ENCODE results near the gene CCDC92. TPM values are rescaled to one million over a fixed set of nuclear protein-coding genes. Genes with fewer than 3 reads are reported as not detected.

Gene CCDC92
- total RNA-seq, 1 experiment from 2014 or later: 16.8 TPM

DNA sequence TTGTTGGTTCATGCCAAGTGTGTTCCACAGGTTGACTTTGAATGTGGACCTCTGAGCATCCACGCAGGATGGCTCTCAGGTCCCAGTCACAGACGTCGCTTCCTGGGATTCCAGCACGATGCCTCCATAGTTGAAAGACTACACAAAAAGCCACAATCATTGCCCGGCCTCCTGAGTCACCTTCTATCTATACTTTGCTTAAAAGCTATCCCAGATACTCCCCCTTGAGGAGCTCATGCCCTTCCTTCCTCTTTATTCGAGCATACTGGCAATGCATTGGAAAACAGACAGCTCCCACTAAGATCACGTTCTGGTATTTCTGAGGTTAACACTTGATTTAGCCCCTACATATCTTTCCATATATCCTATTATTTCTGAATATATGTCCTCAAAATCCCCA lies 40.4 kb upstream of the CCDC92 start:
- DNase-seq: no peak
- ChIA-PET CTCF (no interaction called here), POLR2A (no interaction called here)
- no peaks in the 10 kb centered on the region for H3K4me1 Mint-ChIP-seq (ENCODE audit: low read depth, unreplicated experiment)
- intact Hi-C loops (cut with micrococcal nuclease; ENCODE audit: unreplicated experiment): no loop called here
- Histone ChIP-seq H3K27me3 (replicated peaks; ENCODE audit: control insufficient read depth, insufficient read depth, low read length) (no peaks in the 10 kb centered on the region), H3K9me3 (no peaks in the 10 kb centered on the region), H3K4me3 (ENCODE audit: low read depth, low read length) (no peak overlapping the region), H3K36me3 (ENCODE audit: control insufficient read depth, insufficient read depth, low read length) (peaks cover 3% of the 10 kb centered on the region; the same call in 1 of the 2 replicates), H3K4me1 (no peaks in the 10 kb centered on the region)
- TF ChIP-seq, protein P1, sequence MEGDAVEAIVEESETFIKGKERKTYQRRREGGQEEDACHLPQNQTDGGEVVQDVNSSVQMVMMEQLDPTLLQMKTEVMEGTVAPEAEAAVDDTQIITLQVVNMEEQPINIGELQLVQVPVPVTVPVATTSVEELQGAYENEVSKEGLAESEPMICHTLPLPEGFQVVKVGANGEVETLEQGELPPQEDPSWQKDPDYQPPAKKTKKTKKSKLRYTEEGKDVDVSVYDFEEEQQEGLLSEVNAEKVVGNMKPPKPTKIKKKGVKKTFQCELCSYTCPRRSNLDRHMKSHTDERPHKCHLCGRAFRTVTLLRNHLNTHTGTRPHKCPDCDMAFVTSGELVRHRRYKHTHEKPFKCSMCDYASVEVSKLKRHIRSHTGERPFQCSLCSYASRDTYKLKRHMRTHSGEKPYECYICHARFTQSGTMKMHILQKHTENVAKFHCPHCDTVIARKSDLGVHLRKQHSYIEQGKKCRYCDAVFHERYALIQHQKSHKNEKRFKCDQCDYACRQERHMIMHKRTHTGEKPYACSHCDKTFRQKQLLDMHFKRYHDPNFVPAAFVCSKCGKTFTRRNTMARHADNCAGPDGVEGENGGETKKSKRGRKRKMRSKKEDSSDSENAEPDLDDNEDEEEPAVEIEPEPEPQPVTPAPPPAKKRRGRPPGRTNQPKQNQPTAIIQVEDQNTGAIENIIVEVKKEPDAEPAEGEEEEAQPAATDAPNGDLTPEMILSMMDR (IDR thresholded peaks at IDR 0.05; ENCODE audit: insufficient read depth in 1 of 2, low read depth in 1 of 2, low read length in 1 of 2, severe bottlenecking in 1 of 2, unreplicated experiment in 1 of 2): no peak
- peaks cover 52% of the 10 kb centered on the region for H3K36me3 Mint-ChIP-seq (ENCODE audit: insufficient read depth, unreplicated experiment)
- no peaks in the 10 kb centered on the region for H3K27me3 Mint-ChIP-seq (ENCODE audit: insufficient read depth, unreplicated experiment)
- H3K9me3 Mint-ChIP-seq (ENCODE audit: unreplicated experiment): no peaks in the 10 kb centered on the region
- H3K27ac Mint-ChIP-seq (ENCODE audit: unreplicated experiment): no peak overlapping the region
- BruUV-seq (replicated peaks): no TSS peak
- H3K4me3 Mint-ChIP-seq (ENCODE audit: unreplicated experiment): no peak overlapping the region

DNA sequence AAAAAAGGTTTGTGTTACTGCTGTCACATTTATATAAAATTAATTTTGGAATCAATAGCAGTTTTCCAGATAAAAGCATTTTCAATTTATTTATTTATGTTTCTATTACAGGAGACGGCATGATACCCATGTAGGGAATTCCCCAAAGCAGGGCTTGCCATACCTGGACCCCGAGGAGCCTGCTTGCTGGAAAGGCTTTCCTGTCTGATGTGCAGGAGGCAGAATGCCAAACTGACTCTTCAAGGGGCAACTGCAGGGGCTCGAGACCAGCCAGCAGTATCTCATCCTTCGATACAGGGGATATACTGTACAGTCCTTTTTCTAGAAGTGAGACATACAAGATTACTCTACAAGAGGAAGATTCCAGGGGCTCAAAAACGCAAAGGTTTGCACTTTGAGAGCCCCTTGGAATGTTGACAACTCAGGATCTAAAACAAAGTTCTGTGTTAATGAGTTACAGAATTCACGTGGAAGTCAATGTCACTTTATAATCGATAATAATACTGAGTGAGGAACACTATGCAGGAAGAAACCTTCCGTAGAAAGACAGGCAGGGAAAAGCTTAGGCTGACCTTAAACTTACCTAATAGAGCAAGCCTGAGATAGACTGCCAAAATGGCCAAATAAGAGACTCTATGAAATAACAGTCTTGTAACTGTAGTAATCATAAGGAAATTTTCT lies 38.9 kb upstream of the CCDC92 start:
- Mint-ChIP-seq H3K4me3 (ENCODE audit: unreplicated experiment) (no peak overlapping the region), H3K9me3 (ENCODE audit: unreplicated experiment) (no peaks in the 10 kb centered on the region), H3K36me3 (ENCODE audit: insufficient read depth, unreplicated experiment) (peaks cover 58% of the 10 kb centered on the region), H3K27me3 (ENCODE audit: insufficient read depth, unreplicated experiment) (no peaks in the 10 kb centered on the region), H3K27ac (ENCODE audit: unreplicated experiment) (no peak overlapping the region), H3K4me1 (ENCODE audit: low read depth, unreplicated experiment) (no peaks in the 10 kb centered on the region)
- Histone ChIP-seq H3K27me3 (replicated peaks; ENCODE audit: control insufficient read depth, insufficient read depth, low read length) (no peaks in the 10 kb centered on the region), H3K9me3 (no peaks in the 10 kb centered on the region), H3K4me3 (ENCODE audit: low read depth, low read length) (no peak overlapping the region), H3K36me3 (ENCODE audit: control insufficient read depth, insufficient read depth, low read length) (peaks cover 3% of the 10 kb centered on the region; the same call in 1 of the 2 replicates), H3K4me1 (no peaks in the 10 kb centered on the region)
- intact Hi-C loops (cut with micrococcal nuclease; ENCODE audit: unreplicated experiment): no loop called here
- POLR2A ChIA-PET: no interaction called here
- no peak for DNase-seq
- TF ChIP-seq, protein P1 (IDR thresholded peaks at IDR 0.05; ENCODE audit: insufficient read depth in 1 of 2, low read depth in 1 of 2, low read length in 1 of 2, severe bottlenecking in 1 of 2, unreplicated experiment in 1 of 2): no peak
- no TSS peak for BruUV-seq (replicated peaks)
- CTCF ChIA-PET: no interaction called here

DNA sequence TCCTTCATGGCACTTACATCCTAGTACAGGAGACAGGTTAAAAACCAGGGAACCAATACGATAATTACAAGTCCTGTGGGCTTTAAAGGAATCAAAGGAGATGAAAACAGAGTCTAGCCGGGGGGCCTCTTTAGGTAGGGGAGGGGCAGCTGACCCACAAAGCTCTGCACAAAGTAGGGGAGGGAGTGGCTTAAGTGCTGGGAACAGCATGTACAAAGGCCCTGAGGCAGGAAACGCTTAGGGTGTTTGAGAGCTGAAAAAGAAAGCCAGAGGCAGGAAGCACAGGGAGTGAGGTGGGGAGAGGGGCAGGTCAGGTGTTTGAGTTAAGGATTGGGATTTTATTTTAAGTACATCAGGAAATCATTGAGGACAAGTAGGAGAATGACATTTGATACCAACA lies 38.1 kb upstream of the CCDC92 start:
- BruUV-seq (replicated peaks): no TSS peak
- ChIA-PET CTCF (no interaction called here), POLR2A (no interaction called here)
- no peaks in the 10 kb centered on the region for H3K4me1 Mint-ChIP-seq (ENCODE audit: low read depth, unreplicated experiment)
- TF ChIP-seq, protein P1 (IDR thresholded peaks at IDR 0.05; ENCODE audit: insufficient read depth in 1 of 2, low read depth in 1 of 2, low read length in 1 of 2, severe bottlenecking in 1 of 2, unreplicated experiment in 1 of 2): no peak
- H3K9me3 Mint-ChIP-seq (ENCODE audit: unreplicated experiment): no peaks in the 10 kb centered on the region
- no peaks in the 10 kb centered on the region for H3K27me3 Mint-ChIP-seq (ENCODE audit: insufficient read depth, unreplicated experiment)
- Histone ChIP-seq H3K27me3 (replicated peaks; ENCODE audit: control insufficient read depth, insufficient read depth, low read length) (no peaks in the 10 kb centered on the region), H3K9me3 (no peaks in the 10 kb centered on the region), H3K36me3 (ENCODE audit: control insufficient read depth, insufficient read depth, low read length) (peaks cover 3% of the 10 kb centered on the region; the same call in 1 of the 2 replicates), H3K4me3 (ENCODE audit: low read depth, low read length) (no peak overlapping the region), H3K4me1 (no peaks in the 10 kb centered on the region)
- H3K27ac Mint-ChIP-seq (ENCODE audit: unreplicated experiment): no peak overlapping the region
- intact Hi-C loops (cut with micrococcal nuclease; ENCODE audit: unreplicated experiment): no loop called here
- DNase-seq: no peak
- no peak overlapping the region for H3K4me3 Mint-ChIP-seq (ENCODE audit: unreplicated experiment)
- H3K36me3 Mint-ChIP-seq (ENCODE audit: insufficient read depth, unreplicated experiment): peaks cover 67% of the 10 kb centered on the region
